MM.1S (cell line): ENCODE measurements around the gene TESK2.

ENCODE experiments used
- DNase-seq: peaks from one replicate; pipeline ENCODE4 v3.0.0-alpha.2; 2015
- H2AFZ ChIP-seq: fragments of 300-600 bp; sonication (generic); 2 replicates; pipeline ENCODE4 v1.6.0; 2016; ENCODE audit warnings: antibody characterized with exemption, low read length
- H3F3A ChIP-seq: fragments of 300-600 bp; sonication (generic); 2 replicates; pipeline ENCODE4 v1.6.1; 2016; ENCODE audit warnings: mild to moderate bottlenecking, antibody characterized with exemption, low read length, moderate library complexity, mixed read lengths; ENCODE audit not compliant: insufficient read depth
- H3K27ac ChIP-seq: fragments of 300-600 bp; sonication (generic); 2 replicates; pipeline ENCODE4 v1.5.1; 2016; ENCODE audit warnings: mild to moderate bottlenecking, low read length
- H3K27me3 ChIP-seq: fragments of 300-600 bp; sonication (generic); replicated peaks from 2 replicates; pipeline ENCODE4 v1.6.0; 2016; ENCODE audit warnings: low read length; ENCODE audit not compliant: insufficient read depth
- H3K36me3 ChIP-seq: fragments of 300-600 bp; sonication (generic); replicated peaks from 2 replicates; pipeline ENCODE4 v1.6.1; 2016; ENCODE audit warnings: mild to moderate bottlenecking, low read length, mixed read lengths; ENCODE audit not compliant: insufficient read depth
- H3K4me1 ChIP-seq: fragments of 300-600 bp; sonication (generic); 2 replicates; pipeline ENCODE4 v1.6.1; 2016; ENCODE audit warnings: low read length, mixed read lengths
- H3K4me2 ChIP-seq: fragments of 300-600 bp; sonication (generic); 2 replicates; pipeline ENCODE4 v1.6.0; 2016; ENCODE audit warnings: low read depth, low read length
- H3K4me3 ChIP-seq: fragments of 300-600 bp; sonication (generic); 2 replicates; pipeline ENCODE4 v1.5.1; 2016; ENCODE audit warnings: low read length, mixed read lengths
- H3K79me2 ChIP-seq: fragments of 300-600 bp; sonication (generic); 2 replicates; pipeline ENCODE4 v1.6.1; 2016; ENCODE audit warnings: mixed run types, low read length, mixed read lengths
- H3K9ac ChIP-seq: fragments of 300-600 bp; sonication (generic); 2 replicates; pipeline ENCODE4 v1.6.1; 2016; ENCODE audit warnings: low read length, mixed read lengths
- H3K9me2 ChIP-seq: fragments of 300-600 bp; sonication (generic); replicated peaks from 2 replicates; pipeline ENCODE4 v1.6.1; 2016; ENCODE audit warnings: mild to moderate bottlenecking, low read length, mixed read lengths; ENCODE audit not compliant: insufficient read depth
- H3K9me3 ChIP-seq: fragments of 300-600 bp; sonication (generic); replicated peaks from 2 replicates; pipeline ENCODE4 v1.6.1; 2016; ENCODE audit warnings: mild to moderate bottlenecking, low read length, mixed read lengths; ENCODE audit not compliant: insufficient read depth
- H4K20me1 ChIP-seq: fragments of 300-600 bp; sonication (generic); 2 replicates; pipeline ENCODE4 v1.6.1; 2016; ENCODE audit warnings: mild to moderate bottlenecking, low read length, moderate library complexity, mixed read lengths; ENCODE audit not compliant: insufficient read depth
- EZH2 ChIP-seq: fragments of 300-600 bp; sonication (generic); optimal IDR thresholded peaks from 2 replicates; pipeline ENCODE3; 2017; ENCODE audit warnings: low read depth, mild to moderate bottlenecking, antibody characterized with exemption, low read length, mixed read lengths
- EZH2phosphoT487 ChIP-seq: fragments of 300-600 bp; sonication (generic); IDR thresholded peaks from 2 replicates; pipeline ENCODE4 v1.6.1; 2018; ENCODE audit warnings: antibody characterized with exemption, low read length
- TF ChIP-seq, protein P1 (sequence below): fragments of 300-600 bp; sonication (generic); IDR thresholded peaks from 2 replicates; pipeline ENCODE4 v1.5.1; 2016; ENCODE audit warnings: antibody characterized with exemption, low read length, mixed read lengths

The TESK2 gene

DNA sequence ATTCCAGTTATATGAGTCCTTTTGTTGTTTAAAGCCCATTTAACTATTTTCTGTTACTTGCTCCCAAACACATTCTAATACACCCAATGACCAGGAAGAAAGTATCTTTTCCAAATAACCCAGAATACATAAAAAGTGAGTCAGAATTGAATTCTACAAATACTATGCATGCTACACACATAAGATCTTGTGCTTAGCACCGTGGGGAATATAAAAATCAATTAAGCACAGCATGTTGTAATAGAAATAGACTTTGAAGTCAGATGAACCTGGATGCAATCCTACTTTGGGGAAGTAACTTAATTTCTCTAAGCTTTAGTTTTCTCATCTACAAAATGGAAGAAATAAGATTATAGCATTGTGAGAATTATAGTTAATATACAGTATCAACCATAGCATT is 110.2 kb downstream of the TESK2 start:
- no peaks in the 10 kb centered on the region for H3K9me2 ChIP-seq
- H3K9me3 ChIP-seq = no peaks in the 10 kb centered on the region
- H3K27me3 ChIP-seq = no peaks in the 10 kb centered on the region
- no peaks in the 10 kb centered on the region for H3F3A ChIP-seq
- no peak for DNase-seq
- no peaks in the 10 kb centered on the region for H3K79me2 ChIP-seq
- H3K9ac ChIP-seq = no peak overlapping the region
- H3K27ac ChIP-seq = no peak overlapping the region
- peaks cover 10% of the 10 kb centered on the region for H3K4me1 ChIP-seq
- no peak for TF ChIP-seq EZH2phosphoT487
- TF ChIP-seq, protein P1, sequence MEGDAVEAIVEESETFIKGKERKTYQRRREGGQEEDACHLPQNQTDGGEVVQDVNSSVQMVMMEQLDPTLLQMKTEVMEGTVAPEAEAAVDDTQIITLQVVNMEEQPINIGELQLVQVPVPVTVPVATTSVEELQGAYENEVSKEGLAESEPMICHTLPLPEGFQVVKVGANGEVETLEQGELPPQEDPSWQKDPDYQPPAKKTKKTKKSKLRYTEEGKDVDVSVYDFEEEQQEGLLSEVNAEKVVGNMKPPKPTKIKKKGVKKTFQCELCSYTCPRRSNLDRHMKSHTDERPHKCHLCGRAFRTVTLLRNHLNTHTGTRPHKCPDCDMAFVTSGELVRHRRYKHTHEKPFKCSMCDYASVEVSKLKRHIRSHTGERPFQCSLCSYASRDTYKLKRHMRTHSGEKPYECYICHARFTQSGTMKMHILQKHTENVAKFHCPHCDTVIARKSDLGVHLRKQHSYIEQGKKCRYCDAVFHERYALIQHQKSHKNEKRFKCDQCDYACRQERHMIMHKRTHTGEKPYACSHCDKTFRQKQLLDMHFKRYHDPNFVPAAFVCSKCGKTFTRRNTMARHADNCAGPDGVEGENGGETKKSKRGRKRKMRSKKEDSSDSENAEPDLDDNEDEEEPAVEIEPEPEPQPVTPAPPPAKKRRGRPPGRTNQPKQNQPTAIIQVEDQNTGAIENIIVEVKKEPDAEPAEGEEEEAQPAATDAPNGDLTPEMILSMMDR = no peak
- TF ChIP-seq EZH2 = no peak
- H4K20me1 ChIP-seq = no peaks in the 10 kb centered on the region
- H3K4me3 ChIP-seq = no peak overlapping the region
- no peak overlapping the region for H2AFZ ChIP-seq
- no peaks in the 10 kb centered on the region for H3K36me3 ChIP-seq
- H3K4me2 ChIP-seq = no peak overlapping the region

DNA sequence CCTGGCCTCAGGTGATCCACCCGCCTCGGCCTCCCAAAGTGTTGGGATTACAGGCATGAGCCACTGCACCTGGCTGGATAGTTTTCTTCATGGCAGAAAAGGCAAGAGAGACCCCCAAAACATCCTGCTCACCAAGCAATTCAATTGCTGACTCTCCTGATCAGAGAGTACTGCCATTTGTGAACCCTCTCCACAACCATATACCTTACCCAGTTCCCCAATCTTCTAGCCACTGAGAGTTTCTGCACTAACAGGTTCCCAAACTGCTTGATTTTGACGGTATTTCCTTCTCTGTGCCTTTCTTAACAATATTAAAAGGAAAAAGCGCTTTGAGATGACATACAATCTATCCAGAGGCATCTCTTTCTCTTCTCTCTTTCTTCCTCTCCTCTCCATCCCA is 110.8 kb downstream of the TESK2 start:
- peaks cover 14% of the 10 kb centered on the region for H3K4me1 ChIP-seq
- TF ChIP-seq EZH2 (no peak), EZH2phosphoT487 (no peak)
- TF ChIP-seq, protein P1 = no peak
- H3K79me2 ChIP-seq = no peaks in the 10 kb centered on the region
- no peak overlapping the region for H3K9ac ChIP-seq
- H3K27ac ChIP-seq = no peak overlapping the region
- no peak overlapping the region for H3K4me3 ChIP-seq
- H4K20me1 ChIP-seq = no peaks in the 10 kb centered on the region
- DNase-seq = no peak
- H3K9me2 ChIP-seq = no peaks in the 10 kb centered on the region
- H3K9me3 ChIP-seq = no peaks in the 10 kb centered on the region
- H3F3A ChIP-seq = no peaks in the 10 kb centered on the region
- H2AFZ ChIP-seq = no peak overlapping the region
- no peaks in the 10 kb centered on the region for H3K27me3 ChIP-seq
- no peaks in the 10 kb centered on the region for H3K36me3 ChIP-seq
- H3K4me2 ChIP-seq = no peak overlapping the region

DNA sequence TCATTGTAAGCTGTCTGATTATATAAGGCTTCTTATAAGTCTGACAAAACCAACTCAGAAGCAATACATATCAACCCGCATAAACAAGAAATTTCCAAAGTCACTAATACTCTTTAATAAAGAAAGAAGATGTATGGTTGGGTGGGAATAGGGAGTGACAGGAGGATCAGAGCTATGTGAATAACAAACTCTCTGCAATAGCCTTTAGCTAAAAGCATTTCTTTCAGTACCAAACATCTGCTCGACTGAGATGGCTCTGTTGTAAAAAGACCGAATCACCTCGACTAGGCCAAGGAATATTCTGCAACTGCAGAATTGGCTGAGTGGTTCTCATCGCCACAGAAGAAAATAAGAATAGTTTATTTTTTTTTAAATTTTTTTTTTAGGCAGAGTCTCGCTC is 111.4 kb downstream of the TESK2 start:
- Histone ChIP-seq H3K4me1 (peaks cover 20% of the 10 kb centered on the region), H3K4me2 (no peak overlapping the region), H2AFZ (no peak overlapping the region), H3K79me2 (no peaks in the 10 kb centered on the region), H3F3A (no peaks in the 10 kb centered on the region), H3K27ac (no peak overlapping the region), H3K4me3 (no peak overlapping the region), H3K36me3 (no peaks in the 10 kb centered on the region), H4K20me1 (no peaks in the 10 kb centered on the region), H3K9me3 (no peaks in the 10 kb centered on the region), H3K9ac (no peak overlapping the region), H3K9me2 (no peaks in the 10 kb centered on the region), H3K27me3 (no peaks in the 10 kb centered on the region)
- no peak for DNase-seq
- TF ChIP-seq EZH2 (no peak), EZH2phosphoT487 (no peak)
- TF ChIP-seq, protein P1 = no peak
